GM12891 (cell line): Measurements from ENCODE around the gene NPBWR2.

Experiments used
- PAX5 ChIP-seq: IDR thresholded peaks from 2 replicates; pipeline ENCODE4 v1.6.1; 2011; ENCODE audit warnings: low read length, moderate library complexity, mild to moderate bottlenecking; ENCODE audit not compliant: insufficient read depth, severe bottlenecking
- POLR2A ChIP-seq: IDR thresholded peaks from 2 replicates; pipeline ENCODE4 v1.6.1; 2011; ENCODE audit warnings: low read depth, low read length, control low read depth
- POLR2AphosphoS5 ChIP-seq: IDR thresholded peaks from 2 replicates; pipeline ENCODE4 v1.6.1; 2011; ENCODE audit warnings: low read depth, low read length, control low read depth

DNA sequence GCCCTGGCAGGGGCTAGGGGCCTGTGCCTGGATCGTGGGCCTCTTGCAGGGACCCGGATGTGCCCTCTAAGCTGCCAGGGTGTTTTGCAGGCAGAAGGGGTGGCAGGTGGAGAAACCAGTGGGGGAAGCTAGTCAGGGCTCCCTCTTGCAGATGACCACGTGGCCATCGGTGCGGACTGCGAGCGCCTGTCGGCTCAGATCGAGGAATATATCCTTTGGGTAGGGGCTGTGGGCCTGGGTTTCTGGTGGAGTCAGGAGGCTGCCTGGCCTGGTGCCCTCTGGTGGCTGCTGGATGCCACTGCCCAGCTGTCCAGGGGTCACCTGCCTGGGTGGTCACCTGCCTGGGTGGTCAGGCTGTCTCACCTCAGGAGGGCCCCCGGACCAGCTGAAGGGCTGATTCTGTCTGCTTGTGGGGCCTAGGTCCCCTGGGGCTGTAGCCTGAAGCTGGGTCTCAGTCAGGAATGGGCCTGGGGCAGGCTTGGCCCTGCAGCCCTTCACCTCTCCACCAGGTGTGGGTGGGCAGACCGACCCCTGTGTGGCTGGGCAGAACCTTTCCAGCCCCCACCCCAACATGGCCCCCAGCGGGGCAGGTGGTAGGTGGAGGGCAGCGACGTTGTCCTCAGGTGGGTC lies 37.6 kb downstream of the NPBWR2 start:
- TF ChIP-seq POLR2A, result no peak
- TF ChIP-seq POLR2AphosphoS5, result no peak
- TF ChIP-seq PAX5, result no peak
